ENCODE measurements around the gene CRB1. TPM values are rescaled to one million over a fixed set of nuclear protein-coding genes. Genes with fewer than 3 reads are reported as not detected.

The CRB1 gene
- total and polyA plus RNA-seq, 9 donors = 0.14 to 0.54 (median 0.31) TPM

DNA sequence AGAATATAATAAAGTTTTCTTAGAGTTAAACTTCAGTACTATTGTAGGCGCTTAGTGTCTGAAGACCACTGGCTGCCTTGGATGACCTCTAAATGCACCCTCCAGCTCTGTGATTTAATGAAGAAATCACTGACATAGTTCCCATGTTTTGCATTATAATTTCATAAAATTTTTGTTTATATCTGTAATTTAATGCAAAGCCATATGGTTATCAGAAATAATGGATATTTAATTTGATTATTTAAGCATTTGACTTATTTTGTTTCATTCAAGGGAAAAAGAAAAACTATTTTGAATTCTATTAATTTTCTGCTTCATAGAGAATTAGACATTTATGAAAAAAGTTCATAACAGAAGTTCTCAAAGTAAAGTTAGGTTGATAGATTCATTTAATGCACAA is 18.6 kb downstream of the CRB1 start:
- WGBS (ENCODE audit: insufficient coverage) = no CpG with 5 or more reads among the region's 1 CpG

DNA sequence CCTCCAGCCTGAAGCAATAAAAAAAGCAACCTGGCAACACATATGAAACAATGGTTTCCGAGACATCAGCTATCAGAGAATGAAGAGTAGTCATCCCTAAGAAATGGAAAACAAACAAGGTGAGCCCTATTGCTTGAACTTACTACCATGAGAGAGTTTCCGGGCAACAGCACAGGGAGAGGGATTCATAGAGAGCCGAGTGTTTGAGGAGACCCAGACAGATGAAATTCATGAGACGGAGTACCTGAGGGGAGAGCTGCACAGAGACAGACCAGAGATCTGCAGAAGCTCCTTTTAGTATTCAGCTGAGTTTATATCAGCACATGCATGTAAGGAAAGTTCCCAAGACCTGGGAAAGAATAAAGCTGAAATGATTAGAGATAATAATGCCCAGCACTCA is 19.8 kb downstream of the CRB1 start:
- Histone ChIP-seq H3K27ac (ENCODE audit: low read length) (no peak overlapping the region), H3K27me3 (ENCODE audit: control insufficient read depth, insufficient read depth, low read length) (no peaks in the 10 kb centered on the region), H3K4me1 (ENCODE audit: control insufficient read depth, insufficient read depth, low read length) (no peaks in the 10 kb centered on the region), H3K9me3 (replicated peaks; ENCODE audit: control insufficient read depth, low read depth, low read length) (no peaks in the 10 kb centered on the region), H3K4me3 (ENCODE audit: low read length) (no peak overlapping the region), H3K36me3 (ENCODE audit: control insufficient read depth, insufficient read depth, low read length) (no peaks in the 10 kb centered on the region)
- WGBS (ENCODE audit: insufficient coverage) = 75% methylated on average over 3 of the region's 4 CpGs
- DNase-seq = no peak

More for the DNA sequence above, 18.6 kb downstream of the CRB1 start:
- Histone ChIP-seq H3K27me3 (ENCODE audit: control insufficient read depth, insufficient read depth, low read length) (no peaks in the 10 kb centered on the region), H3K4me3 (ENCODE audit: low read length) (no peak overlapping the region), H3K36me3 (ENCODE audit: control insufficient read depth, insufficient read depth, low read length) (no peaks in the 10 kb centered on the region), H3K27ac (ENCODE audit: low read length) (no peak overlapping the region), H3K9me3 (replicated peaks; ENCODE audit: control insufficient read depth, low read depth, low read length) (no peaks in the 10 kb centered on the region), H3K4me1 (ENCODE audit: control insufficient read depth, insufficient read depth, low read length) (no peaks in the 10 kb centered on the region)
- no peak for DNase-seq

DNA sequence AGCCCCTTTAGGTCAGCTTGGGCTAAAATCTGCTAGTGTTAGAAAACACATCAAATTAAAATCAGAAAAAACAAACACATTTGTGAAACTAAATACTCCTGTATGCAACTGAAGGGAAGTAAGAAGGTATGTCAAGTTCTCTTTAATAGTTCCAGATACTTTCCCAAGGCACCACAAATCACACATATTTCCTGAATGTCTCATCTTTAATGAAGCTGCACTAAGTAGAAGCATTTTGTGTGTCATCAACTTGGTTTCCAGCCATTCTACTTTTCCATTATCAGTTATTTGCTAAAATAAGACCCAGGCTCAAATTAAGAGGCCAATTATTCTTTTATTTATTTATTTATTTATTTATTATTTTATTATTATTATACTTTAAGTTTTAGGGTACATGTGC is 34.7 kb downstream of the CRB1 start:
- no peaks in the 10 kb centered on the region for H3K9me3 ChIP-seq (replicated peaks; ENCODE audit: control insufficient read depth, low read depth, low read length)

DNA sequence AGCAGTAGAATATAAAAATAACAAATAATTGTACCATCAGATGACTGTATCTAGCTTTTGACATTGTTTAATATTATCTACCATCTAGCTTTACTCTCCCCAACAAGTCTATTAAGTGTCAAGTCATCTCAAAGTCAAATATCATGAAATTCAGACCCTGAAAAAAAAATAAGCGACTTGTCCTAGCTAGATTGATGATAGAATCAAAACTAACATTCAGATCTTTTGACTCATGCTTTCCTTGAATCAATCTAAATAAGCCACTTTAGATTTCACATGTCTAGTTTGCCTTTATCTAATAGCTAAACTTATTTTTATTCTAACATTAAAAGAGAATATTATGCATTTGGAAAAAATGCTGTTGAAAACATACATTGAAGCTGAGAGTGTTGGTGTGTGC is 35.4 kb downstream of the CRB1 start:
- Histone ChIP-seq H3K27me3 (ENCODE audit: control insufficient read depth, insufficient read depth, low read length) (no peaks in the 10 kb centered on the region), H3K4me3 (ENCODE audit: low read length) (no peak overlapping the region), H3K9me3 (replicated peaks; ENCODE audit: control insufficient read depth, low read depth, low read length) (no peaks in the 10 kb centered on the region), H3K36me3 (ENCODE audit: control insufficient read depth, insufficient read depth, low read length) (no peaks in the 10 kb centered on the region), H3K4me1 (ENCODE audit: control insufficient read depth, insufficient read depth, low read length) (no peaks in the 10 kb centered on the region), H3K27ac (ENCODE audit: low read length) (no peak overlapping the region)
- WGBS (ENCODE audit: insufficient coverage) = no CpG with 5 or more reads among the region's 1 CpG
- DNase-seq = no peak

More for the DNA sequence above, 34.7 kb downstream of the CRB1 start:
- no peak for DNase-seq
- Histone ChIP-seq H3K36me3 (ENCODE audit: control insufficient read depth, insufficient read depth, low read length) (no peaks in the 10 kb centered on the region), H3K27me3 (ENCODE audit: control insufficient read depth, insufficient read depth, low read length) (no peaks in the 10 kb centered on the region), H3K4me1 (ENCODE audit: control insufficient read depth, insufficient read depth, low read length) (no peaks in the 10 kb centered on the region), H3K27ac (ENCODE audit: low read length) (no peak overlapping the region), H3K4me3 (ENCODE audit: low read length) (no peak overlapping the region)

DNA sequence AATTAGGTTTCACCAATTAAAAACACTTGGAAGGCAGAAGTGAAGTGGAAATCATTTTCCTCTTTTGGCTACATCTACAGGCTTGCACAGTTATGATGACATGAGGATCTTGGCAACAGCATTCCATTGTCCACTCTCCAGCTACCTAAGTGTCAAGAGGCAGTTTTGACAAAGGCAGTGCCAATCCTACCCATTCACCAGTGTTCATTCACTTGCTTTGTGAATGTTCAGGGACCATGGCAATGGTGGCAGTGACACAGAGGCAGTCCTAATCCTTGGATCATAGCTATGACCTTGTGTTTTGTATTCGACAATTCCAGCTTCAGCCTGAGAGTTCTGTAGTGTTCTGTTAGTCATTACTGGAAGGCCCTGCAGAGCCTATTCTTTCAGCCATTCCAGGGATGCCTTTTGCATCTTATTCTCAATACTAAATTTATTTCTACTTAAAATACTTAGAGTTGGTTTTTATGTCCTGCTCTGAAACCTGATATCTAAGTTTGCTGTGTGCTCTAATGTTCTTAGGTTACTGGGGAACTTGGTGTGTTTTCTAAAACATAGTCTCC is 36.7 kb downstream of the CRB1 start:
- no peaks in the 10 kb centered on the region for H3K4me1 ChIP-seq (ENCODE audit: control insufficient read depth, insufficient read depth, low read length)
- no peaks in the 10 kb centered on the region for H3K27me3 ChIP-seq (ENCODE audit: control insufficient read depth, insufficient read depth, low read length)
- DNase-seq = peak; percentile 11
- no CpG with 5 or more reads among the region's 1 CpG for WGBS (ENCODE audit: insufficient coverage)
- H3K9me3 ChIP-seq (replicated peaks; ENCODE audit: control insufficient read depth, low read depth, low read length) = no peaks in the 10 kb centered on the region
- no peak overlapping the region for H3K4me3 ChIP-seq (ENCODE audit: low read length)
- no peak overlapping the region for H3K27ac ChIP-seq (ENCODE audit: low read length)
- no peaks in the 10 kb centered on the region for H3K36me3 ChIP-seq (ENCODE audit: control insufficient read depth, insufficient read depth, low read length)

DNA sequence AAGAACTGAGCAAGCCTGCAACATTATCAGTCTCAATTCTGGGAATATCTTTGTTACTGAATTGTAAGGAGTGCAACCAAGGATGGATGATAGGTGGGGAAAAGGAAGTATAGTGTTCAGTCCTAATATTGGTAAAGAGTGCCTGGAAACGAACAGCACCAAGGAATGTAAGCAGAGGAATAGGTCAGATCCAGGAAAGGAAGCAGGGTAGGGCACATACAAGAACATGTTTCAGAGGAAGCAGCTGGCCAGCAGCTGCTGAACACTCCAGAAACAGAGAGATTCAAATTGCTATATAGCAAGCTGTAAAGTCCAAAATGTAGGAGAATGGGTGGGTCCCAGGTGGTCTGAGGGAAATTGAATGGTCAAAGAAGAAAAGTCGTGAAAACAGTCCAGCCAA is 37.9 kb downstream of the CRB1 start:
- DNase-seq = peak; percentile 18
- Histone ChIP-seq H3K27ac (ENCODE audit: low read length) (no peak overlapping the region), H3K36me3 (ENCODE audit: control insufficient read depth, insufficient read depth, low read length) (no peaks in the 10 kb centered on the region), H3K4me1 (ENCODE audit: control insufficient read depth, insufficient read depth, low read length) (no peaks in the 10 kb centered on the region), H3K9me3 (replicated peaks; ENCODE audit: control insufficient read depth, low read depth, low read length) (no peaks in the 10 kb centered on the region), H3K4me3 (ENCODE audit: low read length) (no peak overlapping the region), H3K27me3 (ENCODE audit: control insufficient read depth, insufficient read depth, low read length) (no peaks in the 10 kb centered on the region)
- 8% methylated on average over 1 of the region's 2 CpGs for WGBS (ENCODE audit: insufficient coverage)

DNA sequence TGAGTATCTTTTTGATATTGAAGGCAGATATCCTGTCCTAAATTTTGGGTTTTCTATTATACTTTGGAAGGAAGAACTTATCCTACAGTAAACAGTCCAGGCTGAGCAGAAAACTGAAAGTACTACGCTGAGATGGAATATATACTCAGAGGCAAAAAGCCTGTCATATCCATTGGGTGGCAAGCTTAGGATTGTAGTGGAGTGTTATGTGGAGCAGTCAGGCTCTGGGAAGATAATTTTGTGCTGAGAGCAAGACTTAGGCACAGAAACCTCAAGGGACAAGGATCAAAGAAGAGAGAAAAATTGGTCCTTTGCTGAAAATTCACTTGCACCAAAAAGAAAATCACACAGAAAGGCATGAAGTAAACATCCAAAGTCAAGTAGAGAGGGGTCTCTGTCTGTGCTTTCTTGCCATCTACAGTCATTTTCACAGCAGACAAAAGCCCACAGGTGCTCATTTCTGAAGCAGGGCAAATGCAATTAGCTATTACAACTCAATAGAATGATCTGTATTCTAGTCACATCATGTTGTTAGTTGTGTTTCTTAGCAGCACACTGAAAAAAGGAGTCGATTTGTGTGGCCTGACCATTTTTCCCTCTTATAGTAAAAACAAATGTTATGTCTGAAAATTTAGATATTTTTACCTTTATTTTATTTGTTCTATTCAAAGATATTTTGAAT is 38.5 kb downstream of the CRB1 start:
- Histone ChIP-seq H3K27me3 (ENCODE audit: control insufficient read depth, insufficient read depth, low read length) (no peaks in the 10 kb centered on the region), H3K9me3 (replicated peaks; ENCODE audit: control insufficient read depth, low read depth, low read length) (no peaks in the 10 kb centered on the region), H3K36me3 (ENCODE audit: control insufficient read depth, insufficient read depth, low read length) (no peaks in the 10 kb centered on the region), H3K27ac (ENCODE audit: low read length) (no peak overlapping the region), H3K4me3 (ENCODE audit: low read length) (no peak overlapping the region), H3K4me1 (ENCODE audit: control insufficient read depth, insufficient read depth, low read length) (no peaks in the 10 kb centered on the region)
- WGBS (ENCODE audit: insufficient coverage) = no CpG with 5 or more reads among the region's 2 CpGs
- DNase-seq = no peak

DNA sequence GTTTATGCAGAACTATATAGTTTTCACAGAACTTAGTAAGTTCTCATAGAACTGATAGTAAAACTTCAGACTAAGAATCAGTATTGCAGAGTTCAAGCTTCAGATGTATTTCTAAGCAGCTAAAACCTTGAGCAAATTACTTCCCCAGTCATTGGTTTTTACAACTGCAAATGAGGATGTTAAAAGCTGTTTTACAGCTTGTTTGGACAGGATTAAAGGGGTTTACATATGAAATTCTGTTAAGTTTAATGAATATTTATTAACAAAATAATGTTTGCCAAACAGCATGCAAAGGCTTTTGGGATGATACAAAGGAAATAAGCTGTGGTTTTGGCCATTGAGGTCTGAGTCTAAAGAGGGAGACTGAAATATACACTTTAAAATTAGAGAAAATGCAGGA is 39.1 kb downstream of the CRB1 start:
- Histone ChIP-seq H3K27ac (ENCODE audit: low read length) (no peak overlapping the region), H3K27me3 (ENCODE audit: control insufficient read depth, insufficient read depth, low read length) (no peaks in the 10 kb centered on the region), H3K36me3 (ENCODE audit: control insufficient read depth, insufficient read depth, low read length) (no peaks in the 10 kb centered on the region), H3K9me3 (replicated peaks; ENCODE audit: control insufficient read depth, low read depth, low read length) (no peaks in the 10 kb centered on the region), H3K4me3 (ENCODE audit: low read length) (no peak overlapping the region), H3K4me1 (ENCODE audit: control insufficient read depth, insufficient read depth, low read length) (no peaks in the 10 kb centered on the region)
- no peak for DNase-seq

DNA sequence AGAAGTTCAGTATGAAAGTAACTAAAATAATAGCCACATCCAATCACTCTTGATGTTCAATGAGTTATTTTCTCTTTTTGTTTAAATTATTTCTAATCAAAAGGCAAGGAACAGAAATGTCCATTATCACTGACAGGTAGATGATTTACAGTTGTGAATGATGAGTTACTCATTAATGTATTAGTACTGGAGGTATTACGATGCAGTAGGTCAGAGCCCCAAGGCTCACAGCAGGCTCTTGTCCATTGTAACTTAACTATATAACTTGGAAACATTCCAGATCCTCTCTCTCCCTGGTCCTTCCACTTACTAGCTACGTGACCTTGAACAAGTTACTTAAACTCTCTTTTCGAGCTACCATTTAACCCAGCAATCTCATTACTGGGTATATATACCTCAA is 39.5 kb downstream of the CRB1 start:
- Histone ChIP-seq H3K4me1 (ENCODE audit: control insufficient read depth, insufficient read depth, low read length) (no peaks in the 10 kb centered on the region), H3K27me3 (ENCODE audit: control insufficient read depth, insufficient read depth, low read length) (no peaks in the 10 kb centered on the region), H3K9me3 (replicated peaks; ENCODE audit: control insufficient read depth, low read depth, low read length) (no peaks in the 10 kb centered on the region), H3K27ac (ENCODE audit: low read length) (no peak overlapping the region), H3K4me3 (ENCODE audit: low read length) (no peak overlapping the region), H3K36me3 (ENCODE audit: control insufficient read depth, insufficient read depth, low read length) (no peaks in the 10 kb centered on the region)
- 53% methylated on average over 2 of the region's 3 CpGs for WGBS (ENCODE audit: insufficient coverage)
- no peak for DNase-seq

DNA sequence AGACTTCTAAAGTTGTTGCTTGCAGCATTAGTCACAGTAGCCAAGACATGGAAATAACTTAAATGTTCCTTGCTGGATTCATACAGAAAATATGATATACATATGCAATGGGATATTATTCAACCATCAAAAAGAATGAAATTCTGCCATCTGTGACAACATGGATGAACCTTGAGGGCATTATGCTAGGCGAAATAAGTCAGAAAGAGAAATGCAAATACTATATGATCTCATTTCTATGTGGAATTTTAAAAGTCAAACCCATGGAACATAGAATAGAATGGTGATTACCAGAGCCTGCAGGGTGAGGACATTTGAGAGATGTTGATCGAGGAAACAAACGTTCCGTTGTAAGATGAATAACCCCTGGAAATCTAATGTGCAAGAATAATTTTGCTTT is 43.0 kb downstream of the CRB1 start:
- DNase-seq = no peak
- Histone ChIP-seq H3K27me3 (ENCODE audit: control insufficient read depth, insufficient read depth, low read length) (no peaks in the 10 kb centered on the region), H3K27ac (ENCODE audit: low read length) (no peak overlapping the region), H3K9me3 (replicated peaks; ENCODE audit: control insufficient read depth, low read depth, low read length) (no peaks in the 10 kb centered on the region), H3K4me1 (ENCODE audit: control insufficient read depth, insufficient read depth, low read length) (no peaks in the 10 kb centered on the region), H3K4me3 (ENCODE audit: low read length) (no peak overlapping the region), H3K36me3 (ENCODE audit: control insufficient read depth, insufficient read depth, low read length) (no peaks in the 10 kb centered on the region)
- no CpG with 5 or more reads among the region's 4 CpGs for WGBS (ENCODE audit: insufficient coverage)

DNA sequence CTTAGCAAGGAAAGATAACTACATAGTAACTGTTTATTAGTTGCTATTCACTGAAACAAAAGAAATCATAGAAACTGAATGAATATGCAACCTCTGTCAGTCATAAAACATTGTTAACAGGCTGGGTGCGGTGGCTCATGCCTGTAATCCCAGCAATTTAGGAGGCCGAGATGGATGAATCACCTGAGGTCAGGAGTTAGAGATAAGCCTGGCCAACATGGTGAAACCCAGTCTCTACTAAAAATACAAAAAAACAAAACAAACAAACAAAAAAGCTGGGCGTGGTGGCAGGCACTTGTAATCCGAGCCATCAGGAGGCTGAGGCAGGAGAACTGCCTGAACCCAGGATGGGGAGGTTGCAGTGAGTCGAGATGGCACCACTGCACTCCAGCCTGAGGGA is 44.1 kb downstream of the CRB1 start:
- H3K9me3 ChIP-seq (replicated peaks; ENCODE audit: control insufficient read depth, low read depth, low read length) = no peaks in the 10 kb centered on the region
- H3K4me1 ChIP-seq (ENCODE audit: control insufficient read depth, insufficient read depth, low read length) = no peaks in the 10 kb centered on the region
- no peak for DNase-seq
- H3K27me3 ChIP-seq (ENCODE audit: control insufficient read depth, insufficient read depth, low read length) = no peaks in the 10 kb centered on the region
- no peak overlapping the region for H3K4me3 ChIP-seq (ENCODE audit: low read length)
- WGBS (ENCODE audit: insufficient coverage) = no CpG with 5 or more reads among the region's 5 CpGs
- H3K27ac ChIP-seq (ENCODE audit: low read length) = no peak overlapping the region
- H3K36me3 ChIP-seq (ENCODE audit: control insufficient read depth, insufficient read depth, low read length) = no peaks in the 10 kb centered on the region
